ENCODE results near the gene GRIN2C.

GRIN2C gene

GRCh38 chr17:74818291-74818938 is 41.3 kb downstream of the GRIN2C start:
- no peak for DNase-seq

GRCh38 chr17:74816905-74817620 is 42.6 kb downstream of the GRIN2C start:
- no peak for DNase-seq

GRCh38 chr17:74815550-74816370 is 43.9 kb downstream of the GRIN2C start:
- DNase-seq = no peak

DNA sequence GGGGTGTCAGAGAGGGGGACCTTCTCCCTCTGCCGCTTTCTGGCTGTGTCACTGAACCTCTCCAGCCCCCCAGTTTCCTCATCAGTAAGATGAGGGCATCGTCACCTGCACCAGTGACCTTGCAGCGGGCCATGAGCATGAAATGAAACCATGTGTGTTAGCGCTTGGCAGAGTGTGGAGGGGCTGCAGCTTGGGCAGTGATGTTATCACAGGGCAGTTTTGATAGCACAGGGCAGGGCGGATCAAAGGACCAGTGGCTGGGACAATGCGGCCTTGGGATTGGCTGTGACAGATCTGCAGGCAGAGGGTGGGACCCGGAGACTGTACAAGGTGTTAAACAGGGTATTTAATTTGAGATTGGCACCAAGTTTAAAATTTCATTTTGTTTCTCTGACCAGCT is 44.6 kb downstream of the GRIN2C start:
- no peak for DNase-seq

DNA sequence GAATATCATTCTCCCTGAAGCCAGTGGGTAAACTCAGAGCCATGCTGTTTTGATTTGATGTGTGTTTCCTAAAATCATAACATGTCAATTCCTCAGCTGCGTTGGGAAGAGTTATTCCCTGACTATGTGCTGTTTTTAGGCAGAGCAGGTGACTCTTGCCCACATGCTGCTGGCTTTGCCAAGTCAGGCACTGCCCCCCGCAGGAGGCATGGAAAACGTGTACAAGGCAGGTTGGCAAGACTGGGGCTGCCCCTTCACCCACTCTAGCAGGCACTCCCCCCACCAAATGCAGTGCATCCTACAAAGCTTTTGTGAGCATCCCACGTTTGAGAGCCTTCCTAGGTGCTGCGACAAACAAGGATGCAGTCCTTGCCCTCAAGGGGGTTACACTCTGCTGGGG is 45.2 kb downstream of the GRIN2C start:
- no peak for DNase-seq

DNA sequence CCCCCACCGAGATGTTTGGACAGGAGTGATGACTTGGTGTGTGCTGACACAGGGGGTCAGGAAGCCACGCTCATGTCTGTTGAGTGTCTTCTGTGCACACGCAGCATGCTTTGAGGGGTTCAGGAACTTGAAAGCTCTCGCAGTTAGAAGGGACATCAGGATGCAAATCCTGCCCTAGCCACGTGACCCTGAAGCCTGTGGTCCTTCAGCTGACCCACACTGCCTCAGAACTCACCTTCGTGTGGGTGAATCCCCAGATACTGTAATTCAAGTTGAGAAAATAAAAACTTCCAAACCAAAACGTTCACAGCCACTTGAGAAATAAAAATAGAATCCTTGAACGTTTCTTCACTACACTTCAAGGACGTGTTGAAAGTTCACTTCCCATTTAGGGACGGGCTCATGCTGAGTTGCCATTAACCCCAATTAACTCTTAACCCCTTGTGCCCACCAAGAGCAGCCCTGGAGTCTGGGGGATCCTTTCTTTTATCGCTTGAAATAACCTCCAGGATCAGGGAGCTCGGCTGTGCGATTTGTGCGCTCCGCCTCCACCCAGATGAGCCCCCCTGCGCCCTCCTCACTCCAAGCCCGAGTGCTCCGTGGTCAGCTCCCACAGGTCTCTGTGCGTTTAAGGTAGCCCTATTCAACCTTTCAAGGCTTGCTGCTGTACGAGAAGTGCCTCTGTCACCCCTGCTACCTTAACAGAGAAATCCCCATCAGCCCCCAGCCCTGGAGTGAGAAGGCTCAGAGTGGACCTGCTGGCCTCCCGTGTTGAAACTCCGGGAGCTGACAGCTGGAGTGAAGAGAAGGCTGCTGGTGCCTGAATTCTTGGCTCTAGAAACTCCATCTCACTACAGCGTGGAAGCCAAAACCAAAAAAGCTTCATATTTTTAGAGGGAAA is 47.3 kb downstream of the GRIN2C start:
- no peak for DNase-seq

GRCh38 chr17:74810699-74811485 is 48.8 kb downstream of the GRIN2C start:
- DNase-seq = no peak

- DNase-seq = no peak
These were observed 50.8 kb downstream of the GRIN2C start for GRCh38 chr17:74808714-74809430.

DNA sequence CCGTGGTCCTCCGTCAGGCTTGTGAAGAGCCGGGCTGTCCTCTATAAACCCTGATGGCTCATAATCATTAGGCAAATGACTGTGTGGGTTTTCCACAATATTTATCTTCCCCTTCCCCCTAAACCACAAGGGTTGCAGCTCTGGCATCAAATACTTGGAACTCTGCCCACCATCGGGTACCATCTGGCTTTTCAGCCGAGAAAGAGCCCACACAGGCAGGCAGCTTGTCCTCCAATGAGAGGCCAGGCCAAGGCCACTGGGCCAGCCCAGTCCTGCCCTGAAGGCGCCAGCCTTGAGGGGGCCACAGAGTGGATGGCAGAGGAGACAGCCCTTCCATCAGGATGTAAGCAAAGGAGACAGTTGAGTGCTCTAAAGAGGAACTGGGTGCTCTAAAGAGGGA is 51.8 kb downstream of the GRIN2C start:
- DNase-seq = no peak

DNA sequence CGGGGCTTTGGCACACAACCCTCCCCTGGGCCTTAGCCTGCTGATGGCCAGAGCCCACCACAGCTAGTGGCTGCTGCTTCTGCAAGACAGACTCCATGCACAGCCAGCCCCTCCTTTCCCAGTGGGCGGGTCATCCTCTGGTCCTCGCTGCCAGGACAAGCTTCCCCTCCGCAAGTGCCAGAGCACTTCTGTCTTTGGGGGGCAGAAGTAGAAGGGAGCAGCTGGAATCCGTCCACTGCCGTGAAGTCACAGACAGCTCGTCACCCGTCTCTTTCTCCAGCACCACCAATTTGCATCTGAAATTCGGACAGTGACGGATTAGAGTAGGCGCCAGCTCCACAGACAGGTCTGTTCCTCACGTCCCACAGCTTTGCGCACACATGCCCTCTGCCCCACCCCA is 52.2 kb downstream of the GRIN2C start:
- no peak for DNase-seq

DNA sequence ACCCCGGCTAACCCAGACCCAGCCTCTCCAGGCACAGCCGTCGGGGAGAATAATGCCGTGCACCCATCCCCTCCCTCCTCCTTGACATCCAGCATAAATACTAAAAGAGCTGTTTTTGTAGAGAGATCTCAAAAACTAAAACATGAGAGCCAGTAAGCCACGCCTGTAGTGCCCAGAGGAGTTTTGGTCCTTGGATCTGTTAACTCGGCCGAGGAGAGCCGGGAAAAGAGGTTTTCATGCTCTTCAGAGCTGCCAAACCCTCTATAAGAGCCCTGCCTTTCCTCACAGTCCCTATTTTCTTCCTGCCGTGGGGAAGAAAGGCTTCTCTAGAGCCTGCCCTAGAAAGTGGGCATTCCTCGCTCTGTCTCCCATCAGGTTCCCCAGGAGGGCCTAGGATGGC is 53.4 kb downstream of the GRIN2C start:
- DNase-seq = no peak

DNA sequence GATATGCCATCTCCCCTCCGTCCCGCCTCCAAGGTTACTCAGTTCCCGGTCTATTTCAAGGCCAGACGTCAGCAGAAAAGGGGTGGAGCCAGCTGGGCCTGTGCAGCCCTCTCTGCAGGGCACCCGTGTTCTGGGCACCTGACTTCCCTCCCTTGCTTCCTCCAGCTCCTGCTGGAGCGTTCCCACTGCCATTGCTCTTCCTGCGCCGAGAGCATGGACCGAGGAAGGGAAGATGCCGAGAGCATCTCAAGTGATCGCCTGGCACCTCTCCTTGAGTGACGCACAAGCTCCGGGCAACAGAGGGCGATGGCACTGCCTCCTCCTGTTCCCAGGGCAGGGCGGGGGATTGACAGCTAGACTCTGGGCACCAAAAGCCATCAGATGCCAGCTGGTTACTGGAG is 54.1 kb downstream of the GRIN2C start:
- DNase-seq = no peak

GRCh38 chr17:74804683-74805082 is 55.0 kb downstream of the GRIN2C start:
- DNase-seq = no peak

DNA sequence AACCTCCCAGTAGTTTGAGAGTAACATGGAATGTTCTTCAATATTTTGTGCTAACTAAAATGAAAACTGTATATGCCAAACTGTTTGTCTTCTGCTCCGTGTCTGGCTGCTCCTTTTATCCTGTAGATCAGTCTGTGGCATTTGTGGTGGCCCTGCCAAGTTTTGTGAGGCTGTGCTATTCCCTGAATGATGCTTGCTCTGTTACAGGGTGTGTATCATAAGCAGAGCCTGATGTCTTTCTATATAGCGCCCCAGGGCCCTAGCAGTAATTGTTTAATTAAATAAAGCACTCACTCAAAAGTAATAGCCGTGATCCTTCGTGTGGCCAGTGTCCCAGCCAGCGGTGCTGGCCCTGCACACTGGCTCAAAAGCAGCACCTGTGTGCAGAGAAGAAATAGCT is 55.7 kb downstream of the GRIN2C start:
- DNase-seq = no peak

DNA sequence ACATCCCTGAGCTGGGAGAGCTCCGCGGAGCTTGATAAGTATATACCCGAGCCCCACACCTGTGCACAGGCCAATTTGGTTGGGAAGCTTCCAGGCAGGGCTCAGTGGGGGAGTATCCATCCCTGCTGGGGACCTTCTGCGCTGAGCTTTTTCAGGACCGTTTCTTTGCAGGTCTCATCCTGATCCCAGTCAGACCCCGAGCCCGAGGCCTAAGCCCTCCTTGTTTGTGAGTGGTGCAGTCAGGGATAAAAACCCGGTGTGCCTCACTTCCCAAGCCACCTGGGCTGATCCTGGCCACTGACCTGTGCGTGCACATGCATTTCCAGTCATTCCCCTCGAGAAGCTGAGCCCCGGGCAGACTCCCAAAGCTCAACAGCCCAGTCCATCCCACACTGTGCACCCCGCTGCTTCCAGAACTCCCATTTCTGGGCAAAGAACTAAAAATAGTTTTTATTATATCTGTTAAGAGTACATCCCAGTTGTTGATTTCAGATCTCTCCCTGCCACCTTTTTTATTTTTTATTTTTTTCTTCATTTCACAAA is 56.2 kb downstream of the GRIN2C start:
- no peak for DNase-seq

DNA sequence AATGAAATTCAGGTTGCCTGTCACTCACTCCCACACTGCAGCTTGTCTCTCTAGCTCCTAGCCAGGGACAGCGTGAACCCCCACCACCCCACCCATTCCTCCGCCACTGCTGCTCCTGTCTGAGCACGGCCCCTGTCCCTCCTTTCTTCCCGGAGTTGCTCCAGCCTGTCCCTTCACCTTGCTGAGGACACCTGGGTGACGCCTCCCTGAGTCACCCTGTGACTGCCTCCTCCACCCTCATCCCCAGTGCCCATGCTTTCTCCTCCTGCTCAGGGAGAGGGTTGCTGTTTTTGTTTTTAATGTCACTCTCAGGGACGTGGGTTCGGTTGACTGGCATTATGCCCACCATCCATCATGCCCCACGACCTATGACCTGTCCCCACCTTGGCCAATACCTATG is 57.8 kb downstream of the GRIN2C start:
- no peak for DNase-seq

GRCh38 chr17:74800531-74800930 is 59.2 kb downstream of the GRIN2C start:
- DNase-seq = no peak

- no peak for DNase-seq
These were observed 60.6 kb downstream of the GRIN2C start for GRCh38 chr17:74799097-74799496.

DNA sequence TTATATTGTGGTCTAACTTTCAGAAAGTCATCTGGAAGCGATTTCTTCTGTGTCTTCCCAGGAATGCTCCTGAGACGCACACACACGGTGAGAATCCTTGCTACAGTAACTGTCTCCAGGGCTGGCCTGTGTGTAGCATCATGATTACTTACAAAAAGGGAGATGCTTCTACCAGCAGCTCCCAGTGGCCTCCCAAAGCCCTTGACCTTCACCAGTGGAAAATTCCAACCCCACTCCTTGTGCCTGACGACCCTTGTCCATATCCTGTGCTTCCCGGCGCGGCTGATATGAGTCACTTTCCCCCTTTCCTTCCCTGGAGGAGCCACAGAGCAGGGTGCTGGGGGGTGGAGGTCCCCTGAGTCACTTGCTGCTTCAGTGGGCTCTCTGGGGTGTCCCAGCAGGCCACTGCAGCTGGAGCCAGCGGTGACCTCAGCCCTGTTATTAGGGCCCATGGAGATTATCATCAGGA is 61.4 kb downstream of the GRIN2C start:
- DNase-seq = no peak

DNA sequence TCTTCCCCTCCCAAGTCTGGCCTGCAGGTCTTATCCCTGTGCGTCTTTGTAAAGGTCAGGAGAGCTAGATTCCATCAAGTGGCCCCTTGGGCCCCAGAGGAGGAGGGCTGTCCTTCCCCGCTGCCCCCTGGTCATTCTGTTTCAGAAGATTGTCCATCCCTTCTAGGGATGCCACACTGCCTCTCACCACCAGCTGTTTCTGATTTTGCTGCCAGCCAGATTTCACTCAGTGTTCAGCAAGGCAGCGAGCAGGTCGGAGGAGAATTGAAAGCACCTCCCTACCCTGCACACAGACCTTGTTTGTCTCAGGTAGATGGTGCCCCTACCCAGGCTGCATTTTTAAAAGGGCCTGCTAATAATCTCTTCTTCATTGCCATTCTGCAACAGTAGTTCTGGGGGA is 61.9 kb downstream of the GRIN2C start:
- DNase-seq = no peak

DNA sequence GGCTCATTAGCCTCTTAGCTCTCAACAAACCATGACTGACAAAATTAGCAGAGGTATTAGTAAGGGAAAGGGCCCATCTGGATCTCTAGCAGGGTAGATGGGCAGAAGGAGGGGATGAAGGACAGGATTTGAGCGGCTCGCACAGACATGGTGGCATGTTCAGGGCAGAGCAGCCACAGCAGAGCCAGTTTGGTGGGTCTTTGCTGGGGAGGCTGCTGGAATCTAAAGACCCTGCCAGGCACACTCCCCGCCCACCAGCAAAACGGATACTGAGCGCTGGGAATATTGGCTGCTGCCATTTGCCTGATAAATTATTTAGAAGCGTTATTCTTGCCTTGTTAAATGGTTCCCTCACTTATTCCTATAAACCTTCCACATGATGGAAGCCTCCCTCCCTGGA is 62.8 kb downstream of the GRIN2C start:
- DNase-seq = no peak

All from NCI-H1436 treated with DMSO at 0.1 percent for 48 hours (cell line).